DND-41 (cell line): ENCODE data around the gene DNPEP.

Source experiments
- EZH2 ChIP-seq: IDR thresholded peaks from 3 replicates; pipeline ENCODE4 v1.6.1; 2012; ENCODE audit warnings: borderline replicate concordance, low read depth, mild to moderate bottlenecking, moderate library complexity, low read length, inconsistent platforms; ENCODE audit not compliant: severe bottlenecking
- TF ChIP-seq, protein P1 (sequence below): IDR thresholded peaks from 2 replicates; pipeline ENCODE4 v1.5.1; 2012; ENCODE audit warnings: borderline replicate concordance, low read length, moderate library complexity, mild to moderate bottlenecking; ENCODE audit not compliant: poor library complexity, severe bottlenecking; ENCODE audit errors: extremely low read depth

DNA sequence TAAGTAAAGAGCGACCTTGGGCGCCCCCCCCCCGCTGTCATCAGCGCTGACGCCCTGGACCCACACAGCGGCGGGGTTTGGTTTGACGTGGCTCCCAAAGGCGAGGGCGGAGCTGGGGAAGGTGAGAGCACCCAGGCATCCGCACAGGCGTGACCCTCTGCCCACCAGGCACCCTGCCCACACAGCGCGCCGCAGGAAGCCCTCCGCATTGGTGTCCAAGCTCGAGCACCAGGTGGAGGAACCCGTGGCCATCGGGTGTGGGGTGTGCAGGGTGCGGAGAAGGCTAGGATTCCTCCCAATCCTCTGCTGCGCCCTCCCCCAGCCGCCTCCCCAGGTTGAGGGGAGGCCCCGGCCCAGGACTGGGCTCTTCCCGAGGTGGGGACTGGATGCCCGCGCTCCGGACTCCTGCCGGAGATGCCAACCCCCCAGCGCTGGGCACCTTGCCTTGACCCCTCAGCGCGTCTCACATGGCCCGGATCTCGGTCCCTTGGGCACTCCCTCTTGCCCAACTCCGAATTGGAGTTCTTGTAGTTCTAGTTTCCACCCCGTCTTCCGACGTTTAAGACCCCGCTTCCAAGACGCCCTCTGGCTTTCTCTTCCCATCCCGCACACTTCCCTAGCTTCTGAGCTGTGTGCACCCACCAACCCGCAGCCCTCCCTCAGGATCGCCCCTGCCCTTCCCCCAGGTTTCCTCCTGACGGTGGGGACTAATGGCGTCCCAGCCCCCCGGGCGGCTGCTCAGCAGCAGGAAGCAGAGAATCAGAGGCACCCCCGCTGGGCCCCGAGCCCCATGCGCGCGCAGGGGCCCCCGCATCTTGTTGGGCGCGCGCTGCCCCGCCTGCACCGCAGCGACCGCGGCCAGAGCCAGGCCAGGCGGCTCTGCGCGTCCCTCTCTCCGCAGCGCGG is 29.3 kb downstream of the DNPEP start:
- TF ChIP-seq, protein P1, sequence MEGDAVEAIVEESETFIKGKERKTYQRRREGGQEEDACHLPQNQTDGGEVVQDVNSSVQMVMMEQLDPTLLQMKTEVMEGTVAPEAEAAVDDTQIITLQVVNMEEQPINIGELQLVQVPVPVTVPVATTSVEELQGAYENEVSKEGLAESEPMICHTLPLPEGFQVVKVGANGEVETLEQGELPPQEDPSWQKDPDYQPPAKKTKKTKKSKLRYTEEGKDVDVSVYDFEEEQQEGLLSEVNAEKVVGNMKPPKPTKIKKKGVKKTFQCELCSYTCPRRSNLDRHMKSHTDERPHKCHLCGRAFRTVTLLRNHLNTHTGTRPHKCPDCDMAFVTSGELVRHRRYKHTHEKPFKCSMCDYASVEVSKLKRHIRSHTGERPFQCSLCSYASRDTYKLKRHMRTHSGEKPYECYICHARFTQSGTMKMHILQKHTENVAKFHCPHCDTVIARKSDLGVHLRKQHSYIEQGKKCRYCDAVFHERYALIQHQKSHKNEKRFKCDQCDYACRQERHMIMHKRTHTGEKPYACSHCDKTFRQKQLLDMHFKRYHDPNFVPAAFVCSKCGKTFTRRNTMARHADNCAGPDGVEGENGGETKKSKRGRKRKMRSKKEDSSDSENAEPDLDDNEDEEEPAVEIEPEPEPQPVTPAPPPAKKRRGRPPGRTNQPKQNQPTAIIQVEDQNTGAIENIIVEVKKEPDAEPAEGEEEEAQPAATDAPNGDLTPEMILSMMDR: no peak
- TF ChIP-seq EZH2: no peak
